Vagina (tissue), 2 donors: ENCODE measurements around the gene USP6NL. TPM values are rescaled to one million over a fixed set of nuclear protein-coding genes. Genes with fewer than 3 reads are reported as not detected.
"Not testable (repeated sequence)": the region's sequence is repeated elsewhere in the genome, so short reads cannot be mapped to it uniquely, and the experiment has no call there.

ENCODE experiments used
- DNase-seq, 2 donors: peaks; one replicate each; pipeline ENCODE4 v3.0.0-alpha.2; 2017; ENCODE audit errors: extremely low spot score in 2 of 2
- H3K27ac ChIP-seq: fragments of 200-600 bp; sonication (generic); one replicate; pipeline ENCODE4 v1.5.1; 2019
- H3K27me3 ChIP-seq: fragments of 200-600 bp; sonication (generic); one replicate; pipeline ENCODE4 v1.5.1; 2019
- H3K36me3 ChIP-seq, 2 donors: fragments of 200-600 bp; sonication (generic); one replicate each; pipeline ENCODE4 v1.5.1; 2017 to 2019
- H3K4me1 ChIP-seq: fragments of 200-600 bp; sonication (generic); one replicate; pipeline ENCODE4 v1.5.1; 2019
- H3K4me3 ChIP-seq, 2 donors: fragments of 200-600 bp; sonication (generic); 1 replicate in 1 of 2; 2 replicates in 1 of 2; pipeline ENCODE4 v1.5.1; 2016 to 2019
- H3K9me3 ChIP-seq: fragments of 200-600 bp; sonication (generic); one replicate; pipeline ENCODE4 v1.5.1; 2019
- CTCF ChIP-seq, 3 experiments: fragments of 450-650 bp in 2 of 3; fragments of 200-600 bp in 1 of 3; sonication (generic) in 1 of 3; IDR thresholded peaks; one replicate each; pipeline ENCODE4 v1.5.1; 2017 to 2019; ENCODE audit warnings: antibody characterized with exemption in 3 of 3, mild to moderate bottlenecking in 2 of 3, moderate library complexity in 2 of 3
- POLR2A ChIP-seq, 2 donors: fragments of 450-650 bp; IDR thresholded peaks; one replicate each; pipeline ENCODE4 v1.6.1; 2017; ENCODE audit warnings: antibody characterized with exemption in 2 of 2, mild to moderate bottlenecking in 2 of 2, moderate library complexity in 2 of 2
- POLR2AphosphoS5 ChIP-seq, 2 donors: sonication (generic); formaldehyde crosslinking; IDR thresholded peaks; one replicate each; pipeline ENCODE4 v1.9.0; 2017; ENCODE audit warnings: antibody characterized with exemption in 2 of 2, mild to moderate bottlenecking in 2 of 2, low read depth in 1 of 2; ENCODE audit not compliant: insufficient read depth in 1 of 2
- intact Hi-C: fragments of 100-400 bp; cut with DNase I; formaldehyde crosslinking; loops from one replicate; pipeline ENCODE4 v1.15.1; 2023
- total RNA-seq: library from RNA; depleted of rRNA; stranded (reverse); fragments of >200 nt; gene quantifications from one replicate; pipeline ENCODE4 v1.2.3, GENCODE V29; 2016

Gene USP6NL
- total RNA-seq, 1 donor from 2014 or later: 23.3 TPM

GRCh38 chr10:11505639-11506038, 105.8 kb downstream of the USP6NL start:
- Histone ChIP-seq H3K36me3 (no peaks in the 10 kb centered on the region), H3K4me1 (no peaks in the 10 kb centered on the region), H3K27ac (no peak overlapping the region), H3K4me3 (no peak overlapping the region), H3K27me3 (no peaks in the 10 kb centered on the region), H3K9me3 (no peaks in the 10 kb centered on the region)
- TF ChIP-seq CTCF (IDR thresholded peaks at IDR 0.05) (no peak), POLR2A (IDR thresholded peaks at IDR 0.05) (no peak), POLR2AphosphoS5 (IDR thresholded peaks at IDR 0.05; ENCODE audit: insufficient read depth in 1 of 2, low read depth in 1 of 2) (no peak)
- intact Hi-C loops: no loop called here
- DNase-seq: no peak

GRCh38 chr10:11504566-11505285, 106.7 kb downstream of the USP6NL start:
- no peaks in the 10 kb centered on the region for H3K9me3 ChIP-seq
- H3K27ac ChIP-seq: no peak overlapping the region
- no peaks in the 10 kb centered on the region for H3K4me1 ChIP-seq
- no peak for DNase-seq
- no peaks in the 10 kb centered on the region for H3K36me3 ChIP-seq
- H3K27me3 ChIP-seq: no peaks in the 10 kb centered on the region
- H3K4me3 ChIP-seq: no peak overlapping the region
- TF ChIP-seq POLR2A (IDR thresholded peaks at IDR 0.05) (no peak), POLR2AphosphoS5 (IDR thresholded peaks at IDR 0.05; ENCODE audit: insufficient read depth in 1 of 2, low read depth in 1 of 2) (no peak), CTCF (IDR thresholded peaks at IDR 0.05) (no peak)
- intact Hi-C loops: no loop called here

- Histone ChIP-seq H3K27ac (no peak overlapping the region), H3K4me3 (no peak overlapping the region), H3K36me3 (no peaks in the 10 kb centered on the region), H3K9me3 (no peaks in the 10 kb centered on the region), H3K27me3 (no peaks in the 10 kb centered on the region), H3K4me1 (no peaks in the 10 kb centered on the region)
- TF ChIP-seq POLR2A (IDR thresholded peaks at IDR 0.05): no peak
- no peak for TF ChIP-seq CTCF (IDR thresholded peaks at IDR 0.05)
- TF ChIP-seq POLR2AphosphoS5 (IDR thresholded peaks at IDR 0.05; ENCODE audit: insufficient read depth in 1 of 2, low read depth in 1 of 2): no peak
- intact Hi-C loops: no loop called here
- no peak for DNase-seq
Measured at GRCh38 chr10:11501600-11501999, 109.8 kb downstream of the USP6NL start.

GRCh38 chr10:11499425-11500071, 111.9 kb downstream of the USP6NL start:
- no peak overlapping the region for H3K4me3 ChIP-seq
- H3K9me3 ChIP-seq: no peaks in the 10 kb centered on the region
- H3K27me3 ChIP-seq: no peaks in the 10 kb centered on the region
- DNase-seq: no peak
- TF ChIP-seq POLR2A (IDR thresholded peaks at IDR 0.05) (no peak), POLR2AphosphoS5 (IDR thresholded peaks at IDR 0.05; ENCODE audit: insufficient read depth in 1 of 2, low read depth in 1 of 2) (no peak), CTCF (IDR thresholded peaks at IDR 0.05) (no peak)
- no peaks in the 10 kb centered on the region for H3K4me1 ChIP-seq
- H3K27ac ChIP-seq: no peak overlapping the region
- H3K36me3 ChIP-seq: no peaks in the 10 kb centered on the region
- intact Hi-C loops: no loop called here

GRCh38 chr10:11498399-11498798, 113.1 kb downstream of the USP6NL start:
- DNase-seq: no peak
- H3K4me1 ChIP-seq: no peaks in the 10 kb centered on the region
- no peaks in the 10 kb centered on the region for H3K27me3 ChIP-seq
- no peaks in the 10 kb centered on the region for H3K36me3 ChIP-seq
- H3K9me3 ChIP-seq: no peaks in the 10 kb centered on the region
- H3K4me3 ChIP-seq: no peak overlapping the region
- TF ChIP-seq POLR2AphosphoS5 (IDR thresholded peaks at IDR 0.05; ENCODE audit: insufficient read depth in 1 of 2, low read depth in 1 of 2) (no peak), CTCF (IDR thresholded peaks at IDR 0.05) (no peak), POLR2A (IDR thresholded peaks at IDR 0.05) (no peak)
- intact Hi-C loops: no loop called here
- H3K27ac ChIP-seq: no peak overlapping the region

- H3K27ac ChIP-seq, DNase-seq, H3K9me3 ChIP-seq, H3K27me3 ChIP-seq, H3K36me3 ChIP-seq, H3K4me1 ChIP-seq, intact Hi-C loops, H3K4me3 ChIP-seq: not testable (repeated sequence)
Measured at GRCh38 chr10:11494923-11495322, 116.5 kb downstream of the USP6NL start.
